ENCODE data around the gene MAP6D1.

MAP6D1 gene

GRCh38 chr3:183819831-183820230 is 5.5 kb downstream of the MAP6D1 start:
- no peak overlapping the region for H3K4me3 ChIP-seq (ENCODE audit: low read depth, low read length)

DNA sequence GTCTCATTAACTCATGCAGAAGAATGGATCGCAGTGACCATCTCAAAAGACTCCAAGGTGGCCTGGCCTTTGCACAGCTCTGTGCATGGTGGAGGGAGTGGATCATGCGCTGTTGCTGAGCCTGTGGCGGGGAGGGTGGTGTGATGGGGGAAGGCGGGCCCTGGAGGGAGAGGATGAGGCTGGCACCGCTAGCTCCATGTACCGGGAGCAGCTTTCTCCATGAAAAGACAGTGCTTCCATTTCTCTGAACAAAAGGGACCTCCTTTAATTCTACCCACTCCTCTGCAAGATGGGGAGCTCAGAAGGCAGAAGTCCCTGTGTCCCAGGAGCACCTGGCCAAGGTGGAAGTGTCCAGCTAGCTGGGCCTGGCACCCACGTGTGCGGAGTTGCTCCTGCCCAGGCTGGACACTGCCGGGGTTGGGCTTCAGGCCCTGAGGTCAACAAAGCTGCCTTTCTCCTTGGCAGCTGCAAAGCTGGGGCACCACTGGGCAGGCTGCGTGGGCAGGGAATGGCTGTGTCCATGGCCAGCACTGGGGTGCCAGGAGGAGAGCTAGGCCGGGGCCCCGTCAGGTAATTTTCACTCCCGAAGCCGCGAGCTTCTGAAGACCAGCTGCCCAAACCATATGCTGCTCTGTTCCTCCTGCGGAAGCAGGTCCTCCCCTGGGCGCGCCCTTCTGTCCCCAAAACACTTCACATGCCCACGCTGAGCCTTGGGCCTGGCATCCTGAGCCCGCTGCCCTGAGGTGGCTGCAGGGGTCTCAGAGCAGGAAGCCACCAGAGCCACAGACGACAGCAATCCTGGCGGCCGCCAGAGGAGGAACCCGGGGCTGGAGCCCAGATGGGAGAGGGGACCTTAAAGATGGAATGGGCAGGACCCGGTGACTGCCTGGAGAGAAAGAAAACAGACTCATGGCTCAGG is 6.4 kb downstream of the MAP6D1 start:
- Histone ChIP-seq H3K9ac (no peak overlapping the region), H3K27me3 (ENCODE audit: control insufficient read depth, insufficient read depth, low read length) (no peaks in the 10 kb centered on the region), H3K36me3 (ENCODE audit: control insufficient read depth, insufficient read depth, low read length) (no peaks in the 10 kb centered on the region), H2AFZ (no peak overlapping the region), H3K9me3 (ENCODE audit: control insufficient read depth, low read length) (no peaks in the 10 kb centered on the region), H3K4me1 (no peaks in the 10 kb centered on the region), H3K4me2 (ENCODE audit: low read length) (no peak overlapping the region), H3K27ac (no peak overlapping the region), H3K79me2 (no peaks in the 10 kb centered on the region), H3K4me3 (ENCODE audit: low read depth, low read length) (no peak overlapping the region)
- no peak for TF ChIP-seq CTCF (IDR thresholded peaks at IDR 0.05)

More at GRCh38 chr3:183819831-183820230, 5.5 kb downstream of the MAP6D1 start:
- no peak for TF ChIP-seq CTCF (IDR thresholded peaks at IDR 0.05)
- Histone ChIP-seq H2AFZ (no peak overlapping the region), H3K79me2 (no peaks in the 10 kb centered on the region), H3K36me3 (ENCODE audit: control insufficient read depth, insufficient read depth, low read length) (no peaks in the 10 kb centered on the region), H3K27me3 (ENCODE audit: control insufficient read depth, insufficient read depth, low read length) (no peaks in the 10 kb centered on the region), H3K4me2 (ENCODE audit: low read length) (no peak overlapping the region), H3K9me3 (ENCODE audit: control insufficient read depth, low read length) (no peaks in the 10 kb centered on the region), H3K9ac (no peak overlapping the region), H3K27ac (no peak overlapping the region), H3K4me1 (peaks cover 3% of the 10 kb centered on the region)

- H3K27ac ChIP-seq, result no peak overlapping the region
- no peaks in the 10 kb centered on the region for H3K36me3 ChIP-seq (ENCODE audit: control insufficient read depth, insufficient read depth, low read length)
- H3K4me2 ChIP-seq (ENCODE audit: low read length), result no peak overlapping the region
- no peaks in the 10 kb centered on the region for H3K4me1 ChIP-seq
- no peak overlapping the region for H2AFZ ChIP-seq
- TF ChIP-seq CTCF (IDR thresholded peaks at IDR 0.05), result no peak
- no peaks in the 10 kb centered on the region for H3K27me3 ChIP-seq (ENCODE audit: control insufficient read depth, insufficient read depth, low read length)
- H3K4me3 ChIP-seq (ENCODE audit: low read depth, low read length), result no peak overlapping the region
- H3K79me2 ChIP-seq, result no peaks in the 10 kb centered on the region
- no peak overlapping the region for H3K9ac ChIP-seq
- H3K9me3 ChIP-seq (ENCODE audit: control insufficient read depth, low read length), result no peaks in the 10 kb centered on the region
Observed at GRCh38 chr3:183818041-183818620, 7.2 kb downstream of the MAP6D1 start.

DNA sequence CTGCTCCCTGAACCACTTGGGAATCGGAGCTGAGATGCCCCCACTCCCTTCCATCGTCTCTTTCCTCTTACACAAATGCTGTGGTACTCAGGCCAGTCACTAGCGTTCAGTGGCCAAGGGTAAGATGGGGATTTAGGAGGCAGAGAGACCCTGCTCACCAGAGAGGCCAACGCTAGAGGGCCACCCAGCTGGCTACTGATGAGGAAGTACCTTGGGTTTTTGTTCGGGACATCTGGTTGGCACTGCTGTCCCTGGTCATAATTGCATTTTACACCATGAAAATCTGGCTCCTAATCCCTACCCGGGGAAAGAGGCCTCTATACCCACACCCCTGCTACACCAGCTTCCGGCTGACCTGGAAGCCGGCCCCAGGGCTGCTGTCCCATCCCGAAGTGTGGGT is 7.7 kb downstream of the MAP6D1 start:
- no peak overlapping the region for H2AFZ ChIP-seq
- no peaks in the 10 kb centered on the region for H3K36me3 ChIP-seq (ENCODE audit: control insufficient read depth, insufficient read depth, low read length)
- H3K27me3 ChIP-seq (ENCODE audit: control insufficient read depth, insufficient read depth, low read length), result no peaks in the 10 kb centered on the region
- no peaks in the 10 kb centered on the region for H3K79me2 ChIP-seq
- H3K9me3 ChIP-seq (ENCODE audit: control insufficient read depth, low read length), result no peaks in the 10 kb centered on the region
- TF ChIP-seq CTCF (IDR thresholded peaks at IDR 0.05), result no peak
- H3K4me1 ChIP-seq, result no peaks in the 10 kb centered on the region
- no peak overlapping the region for H3K4me3 ChIP-seq (ENCODE audit: low read depth, low read length)
- no peak overlapping the region for H3K9ac ChIP-seq
- H3K4me2 ChIP-seq (ENCODE audit: low read length), result no peak overlapping the region
- no peak overlapping the region for H3K27ac ChIP-seq

All from parathyroid adenoma (tissue), 2 donors.